GM11168 (cell line): ENCODE data around the gene NKIRAS1.
"Not testable (repeated sequence)": the region's sequence is repeated elsewhere in the genome, so short reads cannot be mapped to it uniquely, and the experiment has no call there.

Source experiments
- in situ Hi-C: fragments of 300-500 bp; cut with MboI; formaldehyde crosslinking; loops from one replicate; pipeline ENCODE4 v1.12.0; 2022; ENCODE audit warnings: low sequenced_read_pairs; ENCODE audit not compliant: unreplicated experiment

Gene NKIRAS1

GRCh38 chr3:23873941-23874340 lies 42.8 kb downstream of the NKIRAS1 start:
- in situ Hi-C loops, result no loop called here

GRCh38 chr3:23872330-23872729 lies 44.5 kb downstream of the NKIRAS1 start:
- in situ Hi-C loops, result no loop called here

- in situ Hi-C loops, result not testable (repeated sequence)
Observed at GRCh38 chr3:23871361-23871760, 45.4 kb downstream of the NKIRAS1 start.

GRCh38 chr3:23870663-23871043 lies 46.1 kb downstream of the NKIRAS1 start:
- in situ Hi-C loops, result not testable (repeated sequence)

- in situ Hi-C loops, result no loop called here
Observed at GRCh38 chr3:23869977-23870662, 46.7 kb downstream of the NKIRAS1 start.

GRCh38 chr3:23867838-23868237 lies 49.0 kb downstream of the NKIRAS1 start:
- in situ Hi-C loops, result no loop called here

- in situ Hi-C loops, result no loop called here
Observed at GRCh38 chr3:23867400-23867799, 49.4 kb downstream of the NKIRAS1 start.

GRCh38 chr3:23865595-23866396 lies 51.0 kb downstream of the NKIRAS1 start:
- in situ Hi-C loops, result no loop called here

- in situ Hi-C loops, result no loop called here
Observed at GRCh38 chr3:23864931-23865330, 51.9 kb downstream of the NKIRAS1 start.

GRCh38 chr3:23863060-23863459 lies 53.7 kb downstream of the NKIRAS1 start:
- in situ Hi-C loops, result no loop called here

- in situ Hi-C loops, result no loop called here
Observed at GRCh38 chr3:23861689-23862088, 55.1 kb downstream of the NKIRAS1 start.

- in situ Hi-C loops, result no loop called here
Observed at GRCh38 chr3:23859839-23860382, 56.9 kb downstream of the NKIRAS1 start.

GRCh38 chr3:23859012-23859743 lies 57.6 kb downstream of the NKIRAS1 start:
- in situ Hi-C loops, result no loop called here

- in situ Hi-C loops, result no loop called here
Observed at GRCh38 chr3:23856286-23856685, 60.5 kb downstream of the NKIRAS1 start.

- in situ Hi-C loops, result not testable (repeated sequence)
Observed at GRCh38 chr3:23849462-23849861, 67.3 kb downstream of the NKIRAS1 start.

- in situ Hi-C loops, result no loop called here
Observed at GRCh38 chr3:23845326-23846216, 71.2 kb downstream of the NKIRAS1 start.

GRCh38 chr3:23843869-23844268 lies 72.9 kb downstream of the NKIRAS1 start:
- in situ Hi-C loops, result no loop called here
